ENCODE results near the gene EPHB4. TPM values are rescaled to one million over a fixed set of nuclear protein-coding genes. Genes with fewer than 3 reads are reported as not detected.
"Not testable (repeated sequence)": the region's sequence is repeated elsewhere in the genome, so short reads cannot be mapped to it uniquely, and the experiment has no call there.

Gene EPHB4
- total and polyA plus RNA-seq, 9 donors, result 24.4 to 119 (median 76.8) TPM

GRCh38 chr7:100764841-100765240 lies 62.5 kb downstream of the EPHB4 start:
- no peak for TF ChIP-seq POLR2A (IDR thresholded peaks at IDR 0.05)
- TF ChIP-seq EP300 (IDR thresholded peaks at IDR 0.05), result no peak
- no peak for TF ChIP-seq CTCF (IDR thresholded peaks at IDR 0.05)
- Histone ChIP-seq H3K27ac (no peak overlapping the region), H3K4me1 (ENCODE audit: insufficient read depth) (no peaks in the 10 kb centered on the region), H3K4me3 (no peak overlapping the region), H3K27me3 (no peaks in the 10 kb centered on the region), H3K36me3 (no peaks in the 10 kb centered on the region), H3K9me3 (no peaks in the 10 kb centered on the region)
- intact Hi-C loops (cut with DNase I), result no loop called here
- no peak for DNase-seq
- 74 to 75% (median 74%) methylated on average over 10 of the region's 10 CpGs for WGBS, 3 donors

DNA sequence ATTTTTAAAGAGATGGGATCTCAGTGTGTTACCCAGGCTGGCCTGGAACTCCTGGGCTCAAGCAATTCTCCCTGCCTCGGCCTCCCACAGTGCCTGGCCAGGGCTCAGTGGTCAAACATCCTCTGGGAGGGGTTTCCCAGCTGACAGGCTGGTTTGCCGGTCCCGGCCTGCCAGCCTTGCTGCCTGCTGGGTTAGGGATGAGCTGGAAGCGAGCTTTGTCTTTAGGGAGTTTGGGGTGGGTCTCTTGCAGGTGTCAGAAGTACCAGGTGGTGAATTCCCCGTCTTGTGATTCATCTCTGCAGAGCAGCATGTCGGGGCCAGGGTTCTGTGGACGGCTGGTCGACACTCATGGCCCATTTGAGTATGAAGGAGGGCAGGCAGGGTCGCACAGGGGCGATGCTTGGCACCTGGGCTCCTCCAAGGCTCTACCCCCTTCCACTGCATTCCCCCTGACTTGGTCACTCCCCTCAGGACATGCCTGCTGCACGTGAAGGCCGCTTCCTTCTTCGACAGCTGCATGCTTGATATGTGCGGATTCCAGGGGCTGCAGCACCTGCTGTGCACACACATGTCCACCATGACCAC lies 63.7 kb downstream of the EPHB4 start:
- 59 to 66% (median 64%) methylated on average over 14 of the region's 14 CpGs for WGBS, 3 donors
- no peaks in the 10 kb centered on the region for H3K4me1 ChIP-seq (ENCODE audit: insufficient read depth)
- H3K27me3 ChIP-seq, result no peaks in the 10 kb centered on the region
- TF ChIP-seq CTCF (IDR thresholded peaks at IDR 0.05), result no peak
- no peak for TF ChIP-seq POLR2A (IDR thresholded peaks at IDR 0.05)
- no peak for TF ChIP-seq EP300 (IDR thresholded peaks at IDR 0.05)
- no peak overlapping the region for H3K4me3 ChIP-seq
- no peaks in the 10 kb centered on the region for H3K9me3 ChIP-seq
- H3K27ac ChIP-seq, result no peak overlapping the region
- no peak for DNase-seq
- no peaks in the 10 kb centered on the region for H3K36me3 ChIP-seq
- intact Hi-C loops (cut with DNase I), result no loop called here

DNA sequence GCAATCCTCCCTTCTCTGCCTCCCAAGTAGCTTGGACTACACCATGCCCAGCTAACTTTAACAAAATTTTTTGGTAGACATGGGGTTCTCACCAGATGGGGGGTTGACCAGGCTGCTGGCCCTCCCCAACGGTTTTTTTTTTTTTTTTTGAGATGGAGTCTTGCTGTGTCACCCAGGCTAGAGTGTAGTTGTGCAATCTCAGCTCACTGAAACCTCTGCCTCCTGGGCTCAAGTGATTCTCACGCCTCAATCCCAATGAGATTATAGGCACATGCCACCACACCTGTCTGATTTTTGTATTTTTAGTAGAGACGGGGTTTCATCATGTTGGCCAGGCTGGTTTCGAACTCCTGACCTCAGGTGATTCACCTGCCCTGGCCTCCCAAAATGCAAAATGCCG lies 64.5 kb downstream of the EPHB4 start:
- H3K27me3 ChIP-seq; H3K4me3 ChIP-seq; intact Hi-C loops (cut with DNase I); H3K27ac ChIP-seq; H3K36me3 ChIP-seq; H3K9me3 ChIP-seq; H3K4me1 ChIP-seq (ENCODE audit: insufficient read depth); DNase-seq: not testable (repeated sequence)
- WGBS, 3 donors, result 83 to 84% (median 84%) methylated on average over 5 of the region's 5 CpGs

- Histone ChIP-seq H3K36me3 (no peaks in the 10 kb centered on the region), H3K4me1 (ENCODE audit: insufficient read depth) (no peaks in the 10 kb centered on the region), H3K27ac (no peak overlapping the region), H3K27me3 (no peaks in the 10 kb centered on the region), H3K4me3 (no peak overlapping the region), H3K9me3 (no peaks in the 10 kb centered on the region)
- TF ChIP-seq EP300 (IDR thresholded peaks at IDR 0.05) (no peak), POLR2A (IDR thresholded peaks at IDR 0.05) (no peak), CTCF (IDR thresholded peaks at IDR 0.05) (no peak)
- intact Hi-C loops (cut with DNase I), result no loop called here
- 72 to 75% (median 73%) methylated on average over 19 of the region's 19 CpGs for WGBS, 3 donors
- no peak for DNase-seq
Observed at GRCh38 chr7:100759357-100760171, 67.8 kb downstream of the EPHB4 start.

- WGBS, 3 donors, result 78 to 81% (median 79%) methylated on average over 3 of the region's 3 CpGs
- intact Hi-C loops (cut with DNase I), result no loop called here
- H3K27ac ChIP-seq, result no peak overlapping the region
Observed at GRCh38 chr7:100753750-100754149, 73.6 kb downstream of the EPHB4 start.

More at GRCh38 chr7:100753750-100754149, 73.6 kb downstream of the EPHB4 start:
- DNase-seq, result no peak
- H3K4me1 ChIP-seq (ENCODE audit: insufficient read depth), result no peaks in the 10 kb centered on the region
- no peak overlapping the region for H3K4me3 ChIP-seq
- TF ChIP-seq POLR2A (IDR thresholded peaks at IDR 0.05), result no peak
- TF ChIP-seq CTCF (IDR thresholded peaks at IDR 0.05), result no peak
- no peak for TF ChIP-seq EP300 (IDR thresholded peaks at IDR 0.05)
- no peaks in the 10 kb centered on the region for H3K36me3 ChIP-seq
- H3K9me3 ChIP-seq, result no peaks in the 10 kb centered on the region
- no peaks in the 10 kb centered on the region for H3K27me3 ChIP-seq

All from ovary (tissue), 9 donors.